ENCODE data around the gene RPS26.

The RPS26 gene

GRCh38 chr12:56078931-56079722 is 37.4 kb downstream of the RPS26 start:
- peak; percentile 46 for DNase-seq

- DNase-seq = peak; percentile 38
Measured at GRCh38 chr12:56079723-56080555, 38.2 kb downstream of the RPS26 start, which contains the start of gene ERBB3. TSS of gene ERBB3 (plus strand) at chr12:56080165. CDS start at chr12:56080301, 136 bp downstream.

- DNase-seq = no peak
Measured at GRCh38 chr12:56080556-56081138, 38.9 kb downstream of the RPS26 start.

- DNase-seq = no peak
Measured at GRCh38 chr12:56081393-56082347, 40.0 kb downstream of the RPS26 start.

GRCh38 chr12:56082382-56082781 is 40.7 kb downstream of the RPS26 start:
- no peak for DNase-seq

GRCh38 chr12:56082967-56083366 is 41.2 kb downstream of the RPS26 start:
- DNase-seq = no peak

GRCh38 chr12:56084958-56085543 is 43.3 kb downstream of the RPS26 start:
- no peak for DNase-seq

GRCh38 chr12:56086096-56086495 is 44.4 kb downstream of the RPS26 start:
- DNase-seq = no peak

- no peak for DNase-seq
Measured at GRCh38 chr12:56086608-56087007, 44.9 kb downstream of the RPS26 start.

- no peak for DNase-seq
Measured at GRCh38 chr12:56087220-56087619, 45.5 kb downstream of the RPS26 start.

Data from CD4-positive, alpha-beta T cell treated with Interferon gamma for 1 hour (primary cell).